ENCODE measurements around the gene FHIP1B.

FHIP1B gene

GRCh38 chr11:6199174-6199810, 35.1 kb downstream of the FHIP1B start, which contains the start of gene OR52W1:
OR52W1 (plus strand) TSS chr11:6199224; CDS start chr11:6199224, 0 bp downstream.
- no peak for DNase-seq

DNA sequence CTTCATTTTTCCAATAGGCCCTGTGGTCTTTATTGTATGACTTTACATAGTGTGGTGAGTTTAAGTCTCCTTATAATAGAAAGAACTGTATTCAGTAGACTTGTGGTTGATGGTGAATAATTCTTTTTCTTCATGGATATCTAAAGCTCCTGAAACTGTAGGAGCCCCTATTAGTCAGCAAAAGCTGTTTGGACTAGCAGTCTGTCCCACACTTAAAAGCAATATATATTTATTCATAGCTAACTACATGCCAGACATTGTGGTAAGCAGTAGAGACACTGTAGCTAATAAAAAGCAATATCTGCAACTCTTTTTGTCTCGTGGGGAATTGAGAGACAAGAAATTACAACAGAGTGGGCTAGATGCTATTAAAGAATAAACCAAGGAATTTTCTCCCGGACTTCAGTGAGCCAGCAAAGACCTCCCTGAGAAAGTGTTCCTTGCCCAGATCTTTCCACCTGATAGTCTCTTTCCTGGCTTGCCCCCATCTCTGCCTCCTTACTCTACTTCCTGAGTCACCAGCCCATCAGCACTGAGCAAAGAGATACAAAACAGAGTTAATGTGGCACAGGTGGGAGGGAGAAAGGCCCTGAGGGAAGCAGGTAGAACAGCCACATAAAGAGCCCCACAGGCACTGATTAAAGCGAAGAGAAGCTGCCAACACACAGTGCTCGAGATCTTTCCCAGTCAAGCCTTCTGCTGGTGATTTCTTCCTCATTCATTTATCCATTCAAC, 36.8 kb downstream of the FHIP1B start:
- DNase-seq, result no peak

GRCh38 chr11:6196396-6196795, 38.0 kb downstream of the FHIP1B start:
- DNase-seq, result no peak

DNA sequence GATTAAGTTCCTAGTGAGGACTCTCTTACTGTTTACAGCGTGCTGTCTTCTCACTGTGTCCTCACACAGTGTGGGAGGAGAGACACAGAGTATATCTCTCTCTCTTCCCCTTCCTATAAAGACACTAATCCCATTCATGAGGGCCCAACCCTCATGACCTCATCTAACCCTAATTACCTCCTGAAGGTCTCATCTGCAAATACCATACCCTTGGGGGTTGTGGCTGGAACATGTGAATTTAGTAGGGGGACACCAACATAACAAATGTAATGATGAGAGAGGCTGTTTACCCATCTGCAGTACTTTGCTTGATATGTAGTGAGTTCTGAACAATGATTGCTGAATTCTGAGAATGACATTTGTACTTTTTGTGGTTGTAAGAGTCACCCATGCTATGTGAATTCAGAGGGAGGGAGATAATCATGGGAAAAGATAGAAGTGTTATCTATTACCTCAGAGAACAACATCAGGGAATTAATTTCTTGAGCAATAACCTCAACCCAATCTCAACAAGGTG, 40.3 kb downstream of the FHIP1B start:
- DNase-seq, result no peak

DNA sequence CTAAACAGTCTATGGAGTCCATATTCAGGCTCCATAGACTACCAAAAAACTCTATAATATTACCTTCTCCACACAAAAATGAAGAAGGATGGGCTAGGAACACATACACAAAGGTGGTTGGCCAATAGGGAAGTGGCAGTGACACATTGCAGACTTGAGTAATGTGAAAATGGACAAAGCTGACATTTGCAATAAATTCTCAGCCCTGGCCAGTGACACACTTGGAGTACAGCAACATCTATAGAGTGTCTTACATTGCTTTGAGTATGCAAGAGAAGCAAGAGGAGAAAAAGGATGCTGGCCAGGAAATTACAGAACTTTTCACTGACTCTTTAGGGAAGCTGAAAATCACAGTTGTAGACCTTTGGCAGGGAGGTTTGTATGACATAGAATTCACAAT, 42.7 kb downstream of the FHIP1B start:
- no peak for DNase-seq

DNA sequence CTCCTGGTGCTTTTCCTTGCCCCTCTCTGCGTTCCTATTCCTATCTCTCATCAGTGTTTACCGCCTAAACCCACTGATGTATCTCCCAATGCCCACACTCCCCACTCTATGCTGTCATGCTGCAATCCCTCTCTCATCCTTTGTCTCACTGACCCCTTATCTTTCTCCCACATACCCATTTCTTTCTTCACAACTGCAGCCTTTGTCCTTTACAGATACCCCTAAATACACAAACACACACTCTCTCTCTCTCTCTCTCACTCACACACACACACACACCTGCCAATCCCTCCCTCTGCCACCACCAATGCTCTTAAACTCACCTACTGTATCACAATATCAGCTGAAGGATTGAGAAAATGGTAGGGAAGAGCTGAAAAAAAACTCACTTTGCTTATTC, 59.0 kb downstream of the FHIP1B start:
- DNase-seq, result no peak

DNA sequence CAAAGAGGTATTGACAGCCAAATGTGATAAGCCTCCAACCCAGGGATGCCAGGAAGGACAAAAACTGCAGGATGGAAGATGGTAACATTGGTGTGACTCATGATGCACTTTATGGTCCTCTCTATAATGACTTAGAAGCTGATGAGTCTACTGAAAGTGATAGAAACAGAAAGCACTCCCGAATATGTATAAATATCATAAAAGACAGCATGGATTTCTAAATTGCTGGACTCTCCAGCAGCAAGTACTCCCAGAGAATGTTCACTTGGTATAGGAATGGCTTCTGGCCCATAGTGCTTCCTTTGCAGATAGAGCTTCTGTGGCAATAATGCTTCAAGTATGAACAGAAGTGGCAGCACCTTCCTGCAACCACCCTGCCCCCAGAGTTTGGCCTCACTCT, 64.2 kb downstream of the FHIP1B start, which contains the start of gene OR52B2:
TSS of gene OR52B2 (minus strand) at position 101 of the 400 bp plus-strand sequence. CDS start at position 101, 0 bp downstream.
- no peak for DNase-seq
